K562 (cell line): Measurements from ENCODE around the gene AMELX. TPM values are rescaled to one million over a fixed set of nuclear protein-coding genes. Genes with fewer than 3 reads are reported as not detected.

Experiments
- ATAC-seq: fragments of 200-7000 bp; cut with Tn5 transposase; 3 replicates; pipeline ENCODE4 v1.9.1; 2020; ENCODE audit warnings: moderate library complexity
- BruUV-seq: library from RNA; stranded (reverse); fragments of 400-500 nt; replicated peaks from 2 replicates; lab custom pipeline; 2021; lab: Mats Ljungman, UMichigan
- CTCF ChIA-PET: fragments of 300-600 bp; formaldehyde crosslinking; extraction: SDS; loops from one replicate; lab custom pipeline; 2021; ENCODE audit warnings: low intra/inter-chr PET ratio; lab: Yijun Ruan, JAX
- POLR2A ChIA-PET: fragments of 300-600, 350-650 bp; sonication (Branson Sonifier 250); formaldehyde crosslinking; extraction: SDS; loops from one replicate; lab custom pipeline; 2021; ENCODE audit warnings: antibody characterized with exemption, inconsistent platforms; lab: Yijun Ruan, JAX
- DNase-seq, 4 experiments: peaks; one replicate each; pipeline versions ENCODE4 v3.0.0 to v3.0.0-alpha.2; 2011 to 2018; ENCODE audit warnings: low spot score in 3 of 4, mixed read lengths in 3 of 4; ENCODE audit errors: extremely low read depth in 1 of 4
- FAIRE-seq: peaks from 2 replicates; lab custom pipeline; 2011; peaks lifted over from hg19 to GRCh38; lab: Jason Lieb, UNC
- H2AFZ ChIP-seq: 2 replicates; pipeline ENCODE4 v1.6.0; 2011; ENCODE audit warnings: low read depth, low read length, control low read depth, inconsistent platforms
- H3K27ac ChIP-seq: fragments of 200-600 bp; 3 replicates; pipeline ENCODE4 v1.8.0; 2011; ENCODE audit warnings: low read depth, mild to moderate bottlenecking, control low read depth, inconsistent platforms, low read length, moderate library complexity, mixed read lengths; ENCODE audit errors: extremely low read depth
- H3K27me3 ChIP-seq, 2 experiments: fragments of 300-600 bp in 1 of 2; 2 replicates in 1 of 2; 3 replicates in 1 of 2; pipeline versions ENCODE4 v1.6.0 to v1.8.0; 2011; ENCODE audit warnings: inconsistent platforms in 2 of 2, low read length in 2 of 2, mild to moderate bottlenecking in 1 of 2, mixed read lengths in 1 of 2, moderate library complexity in 1 of 2; ENCODE audit not compliant: control insufficient read depth in 2 of 2, insufficient read depth in 2 of 2
- H3K36me3 ChIP-seq: fragments of 300-600 bp; 3 replicates; pipeline ENCODE4 v1.8.0; 2011; ENCODE audit warnings: mild to moderate bottlenecking, low read length, inconsistent platforms; ENCODE audit not compliant: control insufficient read depth, insufficient read depth
- H3K4me1 ChIP-seq, 2 experiments: fragments of 200-600 bp in 1 of 2; replicated peaks in 1 of 2; 2 replicates in 1 of 2; 3 replicates in 1 of 2; pipeline versions ENCODE4 v1.5.1 to v1.8.0; 2011; ENCODE audit warnings: inconsistent platforms in 2 of 2, low read length in 2 of 2, mild to moderate bottlenecking in 1 of 2, mixed read lengths in 1 of 2, moderate library complexity in 1 of 2; ENCODE audit not compliant: control insufficient read depth in 2 of 2, insufficient read depth in 2 of 2
- H3K4me2 ChIP-seq: 2 replicates; pipeline ENCODE4 v1.6.1; 2011; ENCODE audit warnings: low read length, control low read depth, inconsistent platforms, mixed read lengths; ENCODE audit not compliant: insufficient read depth
- H3K4me3 ChIP-seq: fragments of 200-600 bp; sonication (generic), shearing (Covaris generic); 2 replicates; pipeline ENCODE4 v1.5.1; 2016; ENCODE audit warnings: control low read depth, inconsistent platforms
- H3K79me2 ChIP-seq: fragments of 200-600 bp; 3 replicates; pipeline ENCODE4 v1.8.0; 2011; ENCODE audit warnings: low read length, inconsistent platforms; ENCODE audit not compliant: control insufficient read depth, insufficient read depth
- H3K9ac ChIP-seq, 2 experiments: 2 replicates each; pipeline versions ENCODE4 v1.6.0 to v1.6.1; 2011; ENCODE audit warnings: low read depth in 2 of 2, low read length in 2 of 2, control low read depth in 1 of 2, inconsistent platforms in 1 of 2, mild to moderate bottlenecking in 1 of 2, mixed read lengths in 1 of 2; ENCODE audit not compliant: insufficient read depth in 1 of 2
- H3K9me1 ChIP-seq: one replicate; pipeline ENCODE4 v1.6.0; 2011; ENCODE audit warnings: inconsistent platforms, mild to moderate bottlenecking, low read length, moderate library complexity; ENCODE audit not compliant: control insufficient read depth, insufficient read depth
- H3K9me3 ChIP-seq: replicated peaks from 2 replicates; pipeline ENCODE4 v1.5.1; 2011; ENCODE audit warnings: low read depth, low read length, inconsistent platforms; ENCODE audit not compliant: control insufficient read depth, insufficient read depth
- H4K20me1 ChIP-seq: replicated peaks from 2 replicates; pipeline ENCODE4 v1.6.1; 2011; ENCODE audit warnings: low read length, inconsistent platforms, mixed read lengths; ENCODE audit not compliant: control insufficient read depth, insufficient read depth
- CBX3 ChIP-seq, 2 experiments: IDR thresholded peaks; 1 replicate in 1 of 2; 2 replicates in 1 of 2; pipeline ENCODE4 v1.6.1; 2012; ENCODE audit warnings: inconsistent platforms in 2 of 2, low read length in 2 of 2, borderline replicate concordance in 1 of 2, control low read depth in 1 of 2
- E2F5 ChIP-seq: sonication (generic); formaldehyde crosslinking; IDR thresholded peaks from 2 replicates; pipeline ENCODE4 v1.8.0; 2022; ENCODE audit warnings: mild to moderate bottlenecking, missing genetic modification reagents
- FOSL1 ChIP-seq: fragments of 200-800 bp; sonication (Bioruptor generic); conservative IDR thresholded peaks from 2 replicates; pipeline ENCODE4 v1.6.1; 2016; ENCODE audit warnings: missing genetic modification characterization, missing compliant biosample characterization
- FOXA3 ChIP-seq, 2 experiments: fragments of 450-650 bp in 1 of 2; sonication (generic) in 1 of 2; formaldehyde crosslinking; IDR thresholded peaks in 1 of 2; conservative IDR thresholded peaks in 1 of 2; 2 replicates each; pipeline versions ENCODE4 v1.4.0 to v1.8.0; 2020 to 2022; ENCODE audit warnings: mild to moderate bottlenecking in 2 of 2, missing genetic modification reagents in 1 of 2
- ZBTB2 ChIP-seq: fragments of 450-650 bp; IDR thresholded peaks from 2 replicates; pipeline ENCODE4 v1.6.1; 2016; ENCODE audit warnings: antibody characterized with exemption
- ZNF395 ChIP-seq: fragments of 200-800 bp; sonication (Bioruptor generic); IDR thresholded peaks from 2 replicates; pipeline ENCODE4 v1.6.1; 2017; ENCODE audit warnings: missing genetic modification characterization, missing compliant biosample characterization
- ZNF507 ChIP-seq: conservative IDR thresholded peaks from 2 replicates; pipeline ENCODE4 v1.6.1; 2017; ENCODE audit warnings: missing genetic modification characterization, missing compliant biosample characterization
- WGBS: fragments of 100-300 bp; shearing (Covaris generic); methylation state at CpG from one replicate; pipeline ENCODE4 v1.1.6; 2016; ENCODE audit warnings: low coverage, mixed read lengths; ENCODE audit not compliant: insufficient coverage; ENCODE audit errors: missing lambda C conversion rate; 5-methylcytosine and 5-hydroxymethylcytosine counted together
- in situ Hi-C: fragments of 300-500 bp; cut with MboI; formaldehyde crosslinking; loops from 4 replicates; pipeline ENCODE4 v1.15.0; 2018; ENCODE audit warnings: inconsistent platforms, mixed read lengths
- intact Hi-C: fragments of 100-400 bp; cut with micrococcal nuclease; formaldehyde crosslinking; loops from 2 replicates; pipeline ENCODE4 v1.14.2; 2022
- polyA plus RNA-seq, 8 experiments: library from polyadenylated mRNA; depleted of rRNA in 4 of 8; stranded (reverse) in 5 of 8; unstranded in 3 of 8; fragments of >200 nt; fragmentation: Nextera tagmentation in 2 of 8; fragmentation: Illumina TruSeq in 1 of 8; extraction: Ambion mirVana in 2 of 8; extraction: Trizol in 1 of 8; gene quantifications; 2 replicates each; pipeline versions ENCODE4 v1.2.1 to v1.2.3, GENCODE V29; 2011 to 2014; ENCODE audit warnings: inconsistent platforms in 1 of 8, missing spikeins in 1 of 8
- total RNA-seq, 7 experiments: library from RNA; depleted of rRNA in 6 of 7; stranded (reverse); fragments of >200 nt in 6 of 7; fragmentation: Illumina TruSeq in 2 of 7; extraction: Trizol in 2 of 7; gene quantifications; 2 replicates each; pipeline versions ENCODE4 v1.2.1 to v1.2.3, GENCODE V29; 2011 to 2021; ENCODE audit warnings: low replicate concordance in 1 of 7

Gene AMELX
- total and polyA plus RNA-seq, 9 of the 15 experiments (the other 6 are each of a cell fraction or from before 2014, with no cell fraction given) = 0.22 TPM; not detected in 8

GRCh38 chrX:11290416-11291102 lies 2.7 kb upstream of the AMELX start:
- no peak for FAIRE-seq
- H3K9me1 ChIP-seq = no peaks in the 10 kb centered on the region
- intact Hi-C loops (no loop called here), in situ Hi-C loops (no loop called here)
- no peaks in the 10 kb centered on the region for H3K9me3 ChIP-seq
- no peak for DNase-seq
- no peaks in the 10 kb centered on the region for H4K20me1 ChIP-seq
- H3K36me3 ChIP-seq = no peaks in the 10 kb centered on the region
- no peak overlapping the region for H3K27ac ChIP-seq
- WGBS = 83% methylated on average over 7 of the region's 8 CpGs
- POLR2A ChIA-PET = interaction anchor here (1.7 kb wide), 1 partner anchor 12 kb away, joined by 3 read pairs; no protein-coding TSS in a partner anchor
- BruUV-seq = no TSS peak
- peaks cover 64% of the 10 kb centered on the region for H3K79me2 ChIP-seq
- H2AFZ ChIP-seq = no peak overlapping the region
- no peak overlapping the region for H3K4me2 ChIP-seq
- H3K9ac ChIP-seq = no peak overlapping the region
- H3K4me3 ChIP-seq = no peak overlapping the region
- TF ChIP-seq E2F5 (CRISPR knock-in tag) (no peak), ZNF395 (CRISPR knock-in tag) (no peak), ZBTB2 (no peak), FOXA3 (CRISPR knock-in tag; conservative IDR thresholded peaks at IDR 0.05 in 1 of 2, IDR thresholded peaks at IDR 0.05 in 1 of 2) (no peak), ZNF507 (tag) (no peak), CBX3 (IDR thresholded peaks at IDR 0.05; ENCODE audit: borderline replicate concordance in 1 of 2, low read length in 2 of 2) (no peak), FOSL1 (tag) (no peak)
- H3K27me3 ChIP-seq = no peaks in the 10 kb centered on the region
- H3K4me1 ChIP-seq = peaks cover 0 to 9% of the 10 kb centered on the region in 2 experiments; a peak in 3 of 5 replicates
- ATAC-seq = no peak
- CTCF ChIA-PET = interaction anchor here (0.7 kb wide), 1 partner anchor 364 kb away, joined by 5 read pairs; no protein-coding TSS in a partner anchor
